ENCODE data around the gene ZNF865.

Gene ZNF865

DNA sequence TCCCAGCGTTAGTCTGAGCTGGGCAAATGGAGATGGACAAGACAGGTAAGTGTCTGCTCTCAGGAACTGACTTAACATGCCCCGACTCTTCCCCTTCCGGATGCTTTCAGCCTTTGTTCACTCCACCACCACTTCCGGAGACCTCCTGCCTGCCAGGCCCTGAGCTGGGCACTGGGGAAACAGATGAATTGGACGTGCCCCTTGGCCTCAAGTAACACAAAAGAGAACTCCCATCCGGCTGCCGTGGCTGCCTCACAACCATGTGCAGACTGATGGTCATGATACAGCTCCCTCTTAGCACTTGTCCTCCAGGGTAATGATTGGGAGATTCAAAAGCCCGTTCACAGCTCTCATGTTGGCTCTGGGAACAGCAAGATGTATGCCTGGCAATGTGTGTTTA is 12.0 kb downstream of the ZNF865 start:
- TF ChIP-seq EZH2 (optimal IDR thresholded peaks at IDR 0.05; ENCODE audit: low read depth, low read length): no peak
- TF ChIP-seq EZH2phosphoT487 (IDR thresholded peaks at IDR 0.05; ENCODE audit: low read length): no peak
- TF ChIP-seq, protein P1, sequence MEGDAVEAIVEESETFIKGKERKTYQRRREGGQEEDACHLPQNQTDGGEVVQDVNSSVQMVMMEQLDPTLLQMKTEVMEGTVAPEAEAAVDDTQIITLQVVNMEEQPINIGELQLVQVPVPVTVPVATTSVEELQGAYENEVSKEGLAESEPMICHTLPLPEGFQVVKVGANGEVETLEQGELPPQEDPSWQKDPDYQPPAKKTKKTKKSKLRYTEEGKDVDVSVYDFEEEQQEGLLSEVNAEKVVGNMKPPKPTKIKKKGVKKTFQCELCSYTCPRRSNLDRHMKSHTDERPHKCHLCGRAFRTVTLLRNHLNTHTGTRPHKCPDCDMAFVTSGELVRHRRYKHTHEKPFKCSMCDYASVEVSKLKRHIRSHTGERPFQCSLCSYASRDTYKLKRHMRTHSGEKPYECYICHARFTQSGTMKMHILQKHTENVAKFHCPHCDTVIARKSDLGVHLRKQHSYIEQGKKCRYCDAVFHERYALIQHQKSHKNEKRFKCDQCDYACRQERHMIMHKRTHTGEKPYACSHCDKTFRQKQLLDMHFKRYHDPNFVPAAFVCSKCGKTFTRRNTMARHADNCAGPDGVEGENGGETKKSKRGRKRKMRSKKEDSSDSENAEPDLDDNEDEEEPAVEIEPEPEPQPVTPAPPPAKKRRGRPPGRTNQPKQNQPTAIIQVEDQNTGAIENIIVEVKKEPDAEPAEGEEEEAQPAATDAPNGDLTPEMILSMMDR (IDR thresholded peaks at IDR 0.05; ENCODE audit: low read length): no peak
- Histone ChIP-seq H3K36me3 (replicated peaks; ENCODE audit: insufficient read depth, low read length) (no peaks in the 10 kb centered on the region), H4K20me1 (ENCODE audit: insufficient read depth, low read length) (no peaks in the 10 kb centered on the region), H3K4me2 (ENCODE audit: low read depth, low read length) (no peak overlapping the region), H3K27me3 (replicated peaks; ENCODE audit: insufficient read depth, low read length) (no peaks in the 10 kb centered on the region), H3K79me2 (ENCODE audit: low read length) (0 out of 2 replicates have a peak, but pooled peaks cover 3% of the 10 kb centered on the region), H3K9me2 (replicated peaks; ENCODE audit: insufficient read depth, low read length) (no peaks in the 10 kb centered on the region), H3K4me3 (ENCODE audit: low read length) (no peak overlapping the region), H3K9ac (ENCODE audit: low read length) (no peak overlapping the region), H3K27ac (ENCODE audit: low read length) (no peak overlapping the region), H3K9me3 (replicated peaks; ENCODE audit: insufficient read depth, low read length) (no peaks in the 10 kb centered on the region), H3F3A (ENCODE audit: insufficient read depth, low read length) (no peaks in the 10 kb centered on the region), H2AFZ (ENCODE audit: low read length) (no peak overlapping the region), H3K4me1 (ENCODE audit: low read length) (no peaks in the 10 kb centered on the region)
- DNase-seq: no peak

- DNase-seq: no peak
- H3K79me2 ChIP-seq (ENCODE audit: low read length): no peaks in the 10 kb centered on the region
- no peak overlapping the region for H3K4me3 ChIP-seq (ENCODE audit: low read length)
- H3K27me3 ChIP-seq (replicated peaks; ENCODE audit: insufficient read depth, low read length): no peaks in the 10 kb centered on the region
- H3K9me3 ChIP-seq (replicated peaks; ENCODE audit: insufficient read depth, low read length): no peaks in the 10 kb centered on the region
- H3K4me1 ChIP-seq (ENCODE audit: low read length): no peaks in the 10 kb centered on the region
- H2AFZ ChIP-seq (ENCODE audit: low read length): no peak overlapping the region
- no peaks in the 10 kb centered on the region for H4K20me1 ChIP-seq (ENCODE audit: insufficient read depth, low read length)
- no peaks in the 10 kb centered on the region for H3K36me3 ChIP-seq (replicated peaks; ENCODE audit: insufficient read depth, low read length)
- TF ChIP-seq EZH2 (optimal IDR thresholded peaks at IDR 0.05; ENCODE audit: low read depth, low read length) (no peak), EZH2phosphoT487 (IDR thresholded peaks at IDR 0.05; ENCODE audit: low read length) (no peak)
- TF ChIP-seq, protein P1 (IDR thresholded peaks at IDR 0.05; ENCODE audit: low read length): no peak
- no peak overlapping the region for H3K9ac ChIP-seq (ENCODE audit: low read length)
- H3K27ac ChIP-seq (ENCODE audit: low read length): no peak overlapping the region
- H3K4me2 ChIP-seq (ENCODE audit: low read depth, low read length): no peak overlapping the region
- H3K9me2 ChIP-seq (replicated peaks; ENCODE audit: insufficient read depth, low read length): no peaks in the 10 kb centered on the region
- 0 out of 2 replicates have a peak, but pooled peaks cover 3% of the 10 kb centered on the region for H3F3A ChIP-seq (ENCODE audit: insufficient read depth, low read length)
These were observed 13.0 kb downstream of the ZNF865 start for GRCh38 chr19:55618426-55618825.

- H3K4me3 ChIP-seq (ENCODE audit: low read length): no peak overlapping the region
- no peaks in the 10 kb centered on the region for H3K9me3 ChIP-seq (replicated peaks; ENCODE audit: insufficient read depth, low read length)
- no peak overlapping the region for H3K27ac ChIP-seq (ENCODE audit: low read length)
- H3K27me3 ChIP-seq (replicated peaks; ENCODE audit: insufficient read depth, low read length): no peaks in the 10 kb centered on the region
- H3K9ac ChIP-seq (ENCODE audit: low read length): no peak overlapping the region
- no peak for DNase-seq
- no peak for TF ChIP-seq EZH2phosphoT487 (IDR thresholded peaks at IDR 0.05; ENCODE audit: low read length)
- TF ChIP-seq, protein P1 (IDR thresholded peaks at IDR 0.05; ENCODE audit: low read length): no peak
- TF ChIP-seq EZH2 (optimal IDR thresholded peaks at IDR 0.05; ENCODE audit: low read depth, low read length): no peak
- H3K36me3 ChIP-seq (replicated peaks; ENCODE audit: insufficient read depth, low read length): no peaks in the 10 kb centered on the region
- H3F3A ChIP-seq (ENCODE audit: insufficient read depth, low read length): 0 out of 2 replicates have a peak, but pooled peaks cover 9% of the 10 kb centered on the region
- H2AFZ ChIP-seq (ENCODE audit: low read length): no peak overlapping the region
- H3K9me2 ChIP-seq (replicated peaks; ENCODE audit: insufficient read depth, low read length): no peaks in the 10 kb centered on the region
- no peaks in the 10 kb centered on the region for H4K20me1 ChIP-seq (ENCODE audit: insufficient read depth, low read length)
- no peaks in the 10 kb centered on the region for H3K4me1 ChIP-seq (ENCODE audit: low read length)
- H3K4me2 ChIP-seq (ENCODE audit: low read depth, low read length): no peak overlapping the region
- no peaks in the 10 kb centered on the region; the same call in 1 of the 2 replicates for H3K79me2 ChIP-seq (ENCODE audit: low read length)
These were observed 13.8 kb downstream of the ZNF865 start for GRCh38 chr19:55619286-55619685.
